Measurements from ENCODE around the gene SDHAF4. TPM values are rescaled to one million over a fixed set of nuclear protein-coding genes. Genes with fewer than 3 reads are reported as not detected.

The SDHAF4 gene
- total and polyA plus RNA-seq, 2 of the 13 experiments (the other 11 are each of a cell fraction or from before 2014, with no cell fraction given), result 7.5 to 10.8 TPM

DNA sequence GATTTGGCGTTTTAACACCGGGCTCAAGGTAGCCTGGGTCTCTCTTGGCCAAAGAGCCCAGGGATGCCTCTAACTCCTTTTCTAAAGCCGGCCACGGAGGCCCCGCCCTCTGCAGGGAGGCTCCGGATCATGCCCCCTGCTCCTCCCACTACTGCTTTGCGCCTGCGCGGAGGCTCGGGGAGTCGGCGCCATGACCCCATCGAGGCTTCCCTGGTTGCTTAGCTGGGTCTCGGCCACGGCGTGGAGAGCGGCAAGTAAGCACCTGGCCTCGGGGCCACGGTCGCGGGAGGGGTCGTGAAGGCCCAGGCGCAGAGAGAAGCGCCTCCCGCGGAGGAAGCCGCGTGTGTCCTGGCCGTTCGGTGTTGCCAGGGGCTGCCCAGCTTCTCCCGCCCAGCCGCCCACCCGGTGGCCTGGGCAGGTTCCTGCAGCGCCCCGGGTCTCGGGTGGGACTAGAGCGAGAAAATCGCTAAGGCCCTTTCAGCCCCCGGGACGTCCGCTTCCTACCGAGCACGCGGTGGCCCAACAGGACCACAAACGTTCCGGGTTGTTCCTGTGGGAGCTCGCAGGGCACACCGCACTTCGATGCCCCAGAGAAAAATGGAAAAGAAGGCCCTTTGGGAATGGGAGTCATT is at the start of gene SDHAF4 (continued):
- TF ChIP-seq, protein P1, sequence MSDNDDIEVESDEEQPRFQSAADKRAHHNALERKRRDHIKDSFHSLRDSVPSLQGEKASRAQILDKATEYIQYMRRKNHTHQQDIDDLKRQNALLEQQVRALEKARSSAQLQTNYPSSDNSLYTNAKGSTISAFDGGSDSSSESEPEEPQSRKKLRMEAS (IDR thresholded peaks at IDR 0.05), result peak; percentile 85
- TF ChIP-seq, protein P2, sequence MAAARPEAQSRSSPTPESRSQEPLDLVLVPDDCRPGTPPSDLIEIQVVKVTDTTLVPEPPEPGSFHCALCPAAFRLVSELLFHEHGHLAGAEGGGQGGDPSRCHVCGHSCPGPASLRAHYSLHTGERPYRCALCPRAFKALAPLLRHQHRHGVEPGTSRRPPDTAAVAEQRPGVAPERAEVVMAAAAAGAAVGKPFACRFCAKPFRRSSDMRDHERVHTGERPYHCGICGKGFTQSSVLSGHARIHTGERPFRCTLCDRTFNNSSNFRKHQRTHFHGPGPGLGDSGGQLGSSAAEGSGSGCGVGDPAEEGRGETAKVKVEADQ (CRISPR knock-in tag; IDR thresholded peaks at IDR 0.05; ENCODE audit: borderline replicate concordance), result no peak
- TF ChIP-seq SP5 (CRISPR knock-in tag; IDR thresholded peaks at IDR 0.05; ENCODE audit: borderline replicate concordance, low read depth) (peak; percentile 79), ZFP82 (CRISPR knock-in tag; IDR thresholded peaks at IDR 0.05; ENCODE audit: borderline replicate concordance) (no peak), ZNF570 (CRISPR knock-in tag; IDR thresholded peaks at IDR 0.05; ENCODE audit: borderline replicate concordance) (peak; percentile 86; the same call in 1 of the 2 replicates), ZNF567 (CRISPR knock-in tag; IDR thresholded peaks at IDR 0.05; ENCODE audit: borderline replicate concordance) (no peak), MYC (CRISPR knock-in tag; IDR thresholded peaks at IDR 0.05; ENCODE audit: borderline replicate concordance) (peak; percentile 89; the same call in 1 of the 2 replicates), ZSCAN31 (CRISPR knock-in tag; IDR thresholded peaks at IDR 0.05; ENCODE audit: low read depth) (0 out of 2 replicates have a peak, but pooled peaks have one; percentile 69), ZNF777 (CRISPR knock-in tag; IDR thresholded peaks at IDR 0.05) (0 out of 2 replicates have a peak, but pooled peaks have one; percentile 18), ELF1 (CRISPR knock-in tag; IDR thresholded peaks at IDR 0.05) (peak; percentile 45; the same call in 1 of the 2 replicates), ZNF230 (CRISPR knock-in tag; IDR thresholded peaks at IDR 0.05) (peak; percentile 85; the same call in 1 of the 2 replicates), ZNF24 (IDR thresholded peaks at IDR 0.05) (no peak), ZNF644 (CRISPR knock-in tag; IDR thresholded peaks at IDR 0.05; ENCODE audit: low read depth) (peak; percentile 46; the same call in 1 of the 2 replicates), U2AF1 (optimal IDR thresholded peaks at IDR 0.05; ENCODE audit: low read depth, low read length) (no peak), ZFP37 (CRISPR knock-in tag; IDR thresholded peaks at IDR 0.05; ENCODE audit: borderline replicate concordance) (0 out of 2 replicates have a peak, but pooled peaks have one; percentile 49), SIX4 (CRISPR knock-in tag; IDR thresholded peaks at IDR 0.05) (peak; percentile 33; the same call in 1 of the 2 replicates), TARDBP (CRISPR knock-in tag; IDR thresholded peaks at IDR 0.05) (peak; percentile 69), SP1 (IDR thresholded peaks at IDR 0.05) (no peak), SP1 (CRISPR knock-in tag; IDR thresholded peaks at IDR 0.05) (peak; percentile 54), RXRB (CRISPR knock-in tag; IDR thresholded peaks at IDR 0.05; ENCODE audit: borderline replicate concordance) (peak; percentile 48), ZNF235 (CRISPR knock-in tag; IDR thresholded peaks at IDR 0.05; ENCODE audit: borderline replicate concordance) (peak; percentile 87; the same call in 1 of the 2 replicates), ZNF264 (CRISPR knock-in tag; IDR thresholded peaks at IDR 0.05) (no peak)
- TF ChIP-seq, protein P3, sequence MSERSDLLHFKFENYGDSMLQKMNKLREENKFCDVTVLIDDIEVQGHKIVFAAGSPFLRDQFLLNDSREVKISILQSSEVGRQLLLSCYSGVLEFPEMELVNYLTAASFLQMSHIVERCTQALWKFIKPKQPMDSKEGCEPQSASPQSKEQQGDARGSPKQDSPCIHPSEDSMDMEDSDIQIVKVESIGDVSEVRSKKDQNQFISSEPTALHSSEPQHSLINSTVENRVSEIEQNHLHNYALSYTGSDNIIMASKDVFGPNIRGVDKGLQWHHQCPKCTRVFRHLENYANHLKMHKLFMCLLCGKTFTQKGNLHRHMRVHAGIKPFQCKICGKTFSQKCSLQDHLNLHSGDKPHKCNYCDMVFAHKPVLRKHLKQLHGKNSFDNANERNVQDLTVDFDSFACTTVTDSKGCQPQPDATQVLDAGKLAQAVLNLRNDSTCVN (CRISPR knock-in tag; IDR thresholded peaks at IDR 0.05; ENCODE audit: borderline replicate concordance), result peak; percentile 70
- TF ChIP-seq, protein P4, sequence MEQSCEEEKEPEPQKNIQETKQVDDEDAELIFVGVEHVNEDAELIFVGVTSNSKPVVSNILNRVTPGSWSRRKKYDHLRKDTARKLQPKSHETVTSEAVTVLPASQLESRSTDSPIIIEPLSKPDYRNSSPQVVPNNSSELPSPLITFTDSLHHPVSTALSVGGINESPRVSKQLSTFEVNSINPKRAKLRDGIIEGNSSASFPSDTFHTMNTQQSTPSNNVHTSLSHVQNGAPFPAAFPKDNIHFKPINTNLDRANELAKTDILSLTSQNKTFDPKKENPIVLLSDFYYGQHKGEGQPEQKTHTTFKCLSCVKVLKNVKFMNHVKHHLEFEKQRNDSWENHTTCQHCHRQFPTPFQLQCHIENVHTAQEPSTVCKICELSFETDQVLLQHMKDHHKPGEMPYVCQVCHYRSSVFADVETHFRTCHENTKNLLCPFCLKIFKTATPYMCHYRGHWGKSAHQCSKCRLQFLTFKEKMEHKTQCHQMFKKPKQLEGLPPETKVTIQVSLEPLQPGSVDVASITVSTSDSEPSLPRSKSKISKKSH (CRISPR knock-in tag; IDR thresholded peaks at IDR 0.05; ENCODE audit: borderline replicate concordance), result peak; percentile 98
- TF ChIP-seq, protein P5, sequence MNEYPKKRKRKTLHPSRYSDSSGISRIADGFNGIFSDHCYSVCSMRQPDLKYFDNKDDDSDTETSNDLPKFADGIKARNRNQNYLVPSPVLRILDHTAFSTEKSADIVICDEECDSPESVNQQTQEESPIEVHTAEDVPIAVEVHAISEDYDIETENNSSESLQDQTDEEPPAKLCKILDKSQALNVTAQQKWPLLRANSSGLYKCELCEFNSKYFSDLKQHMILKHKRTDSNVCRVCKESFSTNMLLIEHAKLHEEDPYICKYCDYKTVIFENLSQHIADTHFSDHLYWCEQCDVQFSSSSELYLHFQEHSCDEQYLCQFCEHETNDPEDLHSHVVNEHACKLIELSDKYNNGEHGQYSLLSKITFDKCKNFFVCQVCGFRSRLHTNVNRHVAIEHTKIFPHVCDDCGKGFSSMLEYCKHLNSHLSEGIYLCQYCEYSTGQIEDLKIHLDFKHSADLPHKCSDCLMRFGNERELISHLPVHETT (CRISPR knock-in tag; conservative IDR thresholded peaks at IDR 0.05), result 0 out of 2 replicates have a peak, but pooled peaks have one; percentile 37
- TF ChIP-seq, protein P6, sequence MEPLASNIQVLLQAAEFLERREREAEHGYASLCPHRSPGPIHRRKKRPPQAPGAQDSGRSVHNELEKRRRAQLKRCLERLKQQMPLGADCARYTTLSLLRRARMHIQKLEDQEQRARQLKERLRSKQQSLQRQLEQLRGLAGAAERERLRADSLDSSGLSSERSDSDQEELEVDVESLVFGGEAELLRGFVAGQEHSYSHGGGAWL (CRISPR knock-in tag; IDR thresholded peaks at IDR 0.05), result peak; percentile 91

Measured in HepG2 (cell line).